Glomerular visceral epithelial cell (primary cell): ENCODE measurements around the gene GPR107.
A peak's percentile ranks its signal among the peaks of the same experiment; 100 is the strongest.

Experiments
- DNase-seq: peaks from one replicate; pipeline ENCODE4 v3.0.0-alpha.2; 2016; ENCODE audit errors: extremely low spot score

The GPR107 gene

DNA sequence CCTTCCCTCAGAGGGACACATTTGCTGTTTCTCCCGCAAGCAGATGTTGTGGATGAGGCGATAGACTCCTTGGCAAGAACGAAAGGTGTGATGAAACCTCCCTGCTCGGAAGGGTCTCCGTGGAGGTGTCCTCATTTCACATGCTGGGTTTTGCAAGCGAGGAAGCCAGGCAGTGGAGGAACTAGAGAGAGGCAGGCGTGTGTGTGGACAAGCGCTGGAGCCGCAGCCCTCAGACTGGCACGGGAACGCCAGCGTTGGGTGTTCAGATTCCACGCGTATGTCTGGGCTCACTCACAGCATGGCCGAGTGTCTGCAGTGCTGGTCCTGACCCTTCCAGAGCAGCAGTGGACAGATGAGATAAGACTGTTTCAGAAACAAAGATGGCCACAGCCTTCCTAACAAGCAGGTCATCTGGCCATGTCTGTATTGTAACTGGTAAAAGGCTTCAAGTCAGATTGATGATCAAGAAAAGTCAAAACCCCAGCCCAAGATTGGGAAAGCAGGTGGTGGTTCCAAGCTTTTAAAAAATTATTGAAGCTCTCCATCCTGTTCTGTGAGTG is 83.5 kb downstream of the GPR107 start:
- DNase-seq = no peak

DNA sequence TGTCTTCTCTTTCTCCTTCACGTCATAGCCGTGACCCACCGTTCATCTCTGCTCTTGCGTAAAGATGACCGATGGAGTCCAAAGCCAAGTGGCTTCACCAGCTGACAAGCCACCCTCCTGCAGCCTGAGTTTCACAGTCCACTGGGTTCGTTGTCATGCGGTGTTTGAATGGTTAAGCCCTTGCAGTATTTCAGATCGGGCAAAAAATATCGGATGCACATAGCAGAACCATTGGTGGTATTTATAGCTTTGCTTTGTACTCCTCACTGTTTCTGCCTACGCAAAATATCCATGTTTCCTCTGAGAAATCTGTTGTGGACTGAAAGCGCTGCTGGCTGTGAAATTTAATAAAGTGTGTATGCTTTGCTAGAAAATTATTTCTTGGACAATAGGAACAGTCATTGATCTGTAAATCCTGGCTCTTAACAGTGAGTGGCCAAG is 84.0 kb downstream of the GPR107 start:
- no peak for DNase-seq

DNA sequence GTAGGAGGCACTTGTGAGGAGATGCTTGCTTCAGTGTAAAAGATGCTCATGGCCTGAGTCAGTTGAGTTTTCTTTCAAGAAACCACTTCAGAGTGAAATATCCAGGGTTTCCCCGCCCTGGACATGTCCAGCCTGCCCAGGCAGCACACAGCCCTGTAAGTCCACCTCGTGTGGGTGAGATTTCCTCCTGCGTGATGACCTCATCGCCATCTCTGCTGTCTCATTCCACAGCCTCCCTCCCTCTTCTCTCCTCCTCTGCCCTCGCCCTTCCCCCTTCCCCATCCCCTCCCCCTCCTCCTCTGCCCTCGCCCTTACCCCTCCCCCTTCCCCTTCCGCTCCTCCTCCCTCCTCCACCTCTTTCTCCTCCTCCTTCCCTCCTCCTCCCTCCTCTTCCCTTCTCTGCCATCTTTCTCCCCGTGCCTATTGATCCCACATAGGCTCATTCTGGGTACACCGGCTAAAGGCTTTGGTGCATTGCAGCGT is 84.5 kb downstream of the GPR107 start:
- peak; percentile 90 for DNase-seq

DNA sequence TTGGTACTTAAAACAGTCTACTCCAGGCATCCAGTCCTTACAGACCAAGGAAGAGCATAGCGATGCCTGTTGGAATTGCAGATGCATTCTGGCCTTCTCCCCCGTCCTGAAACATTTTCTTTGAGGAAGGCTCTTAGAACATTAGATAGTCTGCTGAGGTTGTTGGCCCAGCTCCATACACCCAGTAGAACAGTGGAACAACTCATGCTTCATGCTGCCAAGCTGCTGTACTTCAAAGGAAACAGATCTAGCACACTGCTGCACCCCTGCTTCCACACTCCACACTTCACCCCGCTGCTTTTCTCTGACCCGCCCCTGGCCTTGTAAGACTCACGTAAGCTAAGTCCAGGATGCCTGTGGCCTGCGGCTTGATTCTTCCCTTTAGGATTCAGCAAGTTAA is 85.1 kb downstream of the GPR107 start:
- DNase-seq = peak; percentile 81

DNA sequence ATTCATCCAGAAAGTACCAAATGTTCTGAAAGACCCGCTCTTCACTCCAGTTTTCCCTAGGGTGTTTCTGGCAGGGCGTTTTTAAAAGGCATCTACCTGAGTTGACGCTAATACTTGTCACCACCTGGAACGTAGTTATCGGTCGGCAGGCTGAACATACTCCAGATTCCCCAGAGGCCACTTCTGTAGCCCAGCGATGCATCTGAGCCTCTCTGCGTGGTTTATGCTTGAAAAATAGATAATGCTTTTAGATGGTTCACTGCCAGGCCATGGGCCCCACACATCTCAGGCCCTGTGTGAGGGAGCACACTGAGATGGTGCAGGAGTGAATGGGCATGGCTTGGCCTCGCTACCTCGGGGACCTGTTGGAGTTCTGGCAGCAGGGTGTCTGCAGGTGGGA is 85.5 kb downstream of the GPR107 start:
- no peak for DNase-seq

DNA sequence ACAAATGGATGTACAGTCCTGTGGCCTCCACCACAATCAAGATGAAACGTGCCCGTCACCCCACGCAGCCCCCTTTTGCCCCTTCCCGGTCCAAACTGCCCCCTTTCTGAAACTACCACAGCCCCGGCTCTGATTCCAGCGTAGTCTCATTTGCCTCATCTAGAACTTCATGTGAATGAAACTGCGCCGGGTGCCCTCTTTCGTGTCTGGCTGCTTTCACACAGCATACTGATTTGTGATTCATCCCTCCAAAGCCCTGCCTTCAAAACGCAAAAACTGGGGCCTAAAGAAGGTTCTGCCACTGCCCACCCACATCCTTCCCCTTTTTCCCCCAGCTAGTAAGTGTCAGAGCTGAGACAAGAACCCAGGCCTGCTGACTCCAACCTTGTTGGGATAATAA is 87.0 kb downstream of the GPR107 start:
- DNase-seq = no peak

DNA sequence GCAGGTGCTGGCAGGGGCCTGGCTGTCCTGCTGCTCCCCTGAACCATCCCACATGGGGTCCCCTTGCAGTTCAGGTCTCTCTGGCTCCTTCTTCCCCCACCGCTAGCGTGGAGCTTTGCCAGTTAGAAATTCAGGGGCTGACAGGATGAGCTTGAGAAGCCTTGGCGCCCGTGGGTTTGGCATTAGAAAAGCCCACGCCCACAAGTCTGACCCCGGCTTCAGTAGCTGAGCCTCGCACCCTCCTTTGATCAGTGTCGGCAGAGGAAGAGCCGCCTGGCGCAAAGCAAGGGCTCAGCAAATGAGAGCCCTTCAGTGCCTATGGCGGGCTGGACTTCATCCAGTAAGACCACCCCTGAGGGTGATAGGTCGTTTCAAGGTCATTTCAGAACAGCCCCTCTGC is 88.3 kb downstream of the GPR107 start:
- DNase-seq = no peak

DNA sequence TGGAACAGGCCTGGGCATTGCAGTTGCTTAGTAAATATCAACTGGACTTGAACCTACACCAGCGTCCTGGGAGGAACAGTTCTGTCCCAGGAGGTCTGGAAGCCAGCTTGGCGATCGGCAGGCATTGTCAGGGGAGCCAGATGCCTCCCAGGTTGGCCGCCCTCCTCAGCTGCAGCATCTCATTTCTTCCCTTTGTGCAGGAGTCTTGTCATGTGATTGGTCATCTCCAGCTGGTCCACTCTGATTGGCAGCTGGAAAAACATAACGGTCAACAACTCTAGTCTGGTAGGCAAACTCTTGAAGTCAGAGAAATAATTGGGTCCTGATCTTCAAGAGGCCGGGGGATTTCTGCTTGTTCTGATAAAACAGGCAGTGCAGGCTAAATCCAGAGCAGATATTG is 88.9 kb downstream of the GPR107 start:
- no peak for DNase-seq

DNA sequence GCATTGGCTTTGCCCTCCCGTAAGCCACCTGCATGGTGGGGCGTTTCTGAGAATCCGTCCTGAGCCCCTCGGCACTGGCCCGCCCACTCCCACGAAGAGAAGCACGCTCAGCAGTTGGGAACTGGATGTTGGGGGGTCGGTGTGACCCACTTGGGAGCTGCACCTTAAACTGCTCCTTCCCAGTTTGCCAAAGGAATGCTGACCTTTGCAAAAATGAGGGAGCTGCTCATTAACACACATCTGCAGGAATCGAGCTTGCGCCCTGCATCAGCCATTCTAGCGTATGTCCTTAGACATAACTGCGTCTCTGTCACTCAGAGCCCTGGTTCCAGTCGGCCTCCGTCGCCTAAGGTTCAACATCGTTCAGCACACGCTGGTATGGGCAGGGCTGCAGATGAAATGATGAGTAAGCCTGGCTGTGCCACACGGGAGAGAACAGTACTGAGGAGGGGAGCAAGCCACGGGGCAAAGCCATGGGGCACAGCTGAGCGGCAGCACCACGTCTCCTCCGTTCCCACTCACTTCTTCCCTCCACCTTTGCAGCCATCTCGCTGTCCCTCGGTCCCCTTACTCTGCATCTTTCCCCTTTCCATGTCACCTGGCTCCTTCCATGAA is 89.7 kb downstream of the GPR107 start:
- DNase-seq = no peak

DNA sequence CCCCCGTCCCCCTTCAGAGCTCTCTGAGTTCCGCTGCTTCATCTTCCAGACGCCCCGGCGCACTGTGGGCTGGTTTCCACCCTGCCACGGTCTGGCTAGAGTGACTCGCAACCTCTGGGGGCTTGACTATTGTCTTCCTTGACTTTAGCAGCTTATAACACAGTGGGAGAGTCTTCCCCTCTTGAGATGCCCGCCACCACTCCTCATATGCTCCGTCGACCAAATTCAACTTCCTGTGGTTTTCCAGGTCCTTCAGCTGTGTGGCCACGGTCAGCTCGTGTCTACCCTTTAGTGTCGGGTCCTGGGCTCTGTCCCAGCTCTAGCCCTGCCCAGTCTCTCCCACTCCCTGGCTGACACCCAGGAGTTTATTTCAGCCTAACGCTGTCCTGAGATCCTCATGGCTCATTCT is 90.3 kb downstream of the GPR107 start:
- peak; percentile 79 for DNase-seq

DNA sequence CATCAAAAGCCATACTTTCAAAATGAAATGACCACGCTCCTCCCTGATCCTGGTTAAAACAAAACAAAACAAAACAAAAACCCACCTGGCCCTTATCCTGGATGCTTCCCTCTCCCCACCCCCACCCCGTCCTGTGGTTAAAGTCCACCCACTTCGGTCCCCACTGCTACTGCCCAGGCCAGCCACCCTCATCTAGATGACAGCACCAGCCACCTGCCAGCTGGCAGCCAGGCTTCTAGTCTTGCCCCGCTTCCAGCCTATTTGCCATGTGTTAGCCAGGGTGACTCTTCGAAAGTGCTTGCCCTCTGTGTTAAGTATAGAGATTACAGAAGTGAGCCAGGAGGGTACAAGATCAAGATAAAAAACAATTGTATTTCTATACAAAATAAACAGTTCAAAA is 91.0 kb downstream of the GPR107 start:
- no peak for DNase-seq

DNA sequence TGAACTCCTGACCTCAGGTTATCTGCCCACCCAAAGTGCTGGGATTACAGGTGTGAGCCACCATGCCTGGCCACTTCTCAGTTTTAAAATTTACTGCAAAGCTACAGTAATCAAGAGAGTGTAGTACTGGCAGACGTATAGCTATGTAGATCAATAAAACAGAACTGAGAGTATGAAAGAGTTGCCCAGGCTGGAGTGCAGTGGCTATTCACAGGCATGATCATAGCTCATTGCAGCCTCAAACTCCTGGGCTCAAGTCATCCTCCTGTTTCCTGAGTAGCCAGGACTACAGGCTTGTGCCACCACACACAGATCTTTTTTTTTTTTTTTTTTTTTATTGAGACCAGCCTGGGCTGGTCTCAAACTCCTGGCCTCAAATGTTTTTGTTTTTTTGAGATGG is 92.0 kb downstream of the GPR107 start:
- DNase-seq = no peak

DNA sequence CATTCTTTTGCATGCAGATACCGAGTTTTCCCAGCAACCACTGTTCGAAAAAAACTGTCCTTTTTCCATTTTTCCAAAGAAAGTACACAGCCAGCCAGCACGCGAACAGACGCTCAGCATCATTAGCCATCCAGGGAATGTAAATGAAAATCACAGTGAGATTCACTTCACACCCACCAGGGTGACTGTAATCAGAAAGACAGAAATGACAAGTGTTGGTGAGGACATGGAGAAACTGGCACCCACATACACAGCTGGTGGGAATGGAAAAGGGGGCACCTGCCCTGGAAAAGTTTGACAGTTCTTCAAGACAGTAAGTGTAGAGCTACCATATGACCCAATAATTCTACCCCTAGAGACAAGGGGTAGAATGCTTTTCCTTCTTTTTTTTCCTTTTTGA is 93.5 kb downstream of the GPR107 start:
- DNase-seq = no peak

DNA sequence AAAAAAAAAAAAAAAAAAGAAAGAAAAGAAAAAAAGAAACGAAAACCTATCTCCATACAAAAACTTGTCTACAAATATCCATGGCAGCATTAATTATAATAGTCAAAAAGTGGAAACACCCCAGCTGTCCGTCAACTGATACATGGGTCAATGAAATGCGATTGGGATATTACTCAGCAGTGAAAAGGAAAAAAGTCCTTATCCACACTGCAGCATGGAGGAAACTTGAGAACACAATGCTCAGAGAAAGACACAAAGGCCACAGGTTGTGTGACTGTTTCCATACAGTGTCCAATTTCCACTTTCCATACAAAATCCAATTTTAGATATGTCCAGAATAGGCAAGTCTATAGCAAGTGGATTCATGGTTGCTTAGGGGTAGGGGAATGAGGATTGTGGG is 94.2 kb downstream of the GPR107 start:
- no peak for DNase-seq

DNA sequence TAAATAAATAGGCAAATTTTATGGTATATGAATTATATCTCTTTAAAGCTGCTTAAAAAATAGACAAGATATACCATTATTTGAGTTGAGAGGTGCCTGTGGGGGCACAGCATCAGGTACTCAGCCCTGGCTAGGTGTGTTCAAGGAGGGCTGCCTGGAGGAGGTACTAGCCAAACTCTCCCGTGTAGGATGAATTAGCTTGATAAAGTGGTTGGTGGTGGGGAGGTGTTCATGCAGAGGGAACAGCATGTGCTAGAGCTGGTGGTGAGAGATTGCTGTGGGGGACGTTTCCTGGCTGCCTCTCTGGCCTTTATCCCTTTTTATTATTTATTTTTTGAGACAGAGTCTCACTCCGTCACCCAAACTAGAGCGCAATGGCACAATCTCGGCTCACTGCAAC is 95.3 kb downstream of the GPR107 start:
- DNase-seq = no peak

DNA sequence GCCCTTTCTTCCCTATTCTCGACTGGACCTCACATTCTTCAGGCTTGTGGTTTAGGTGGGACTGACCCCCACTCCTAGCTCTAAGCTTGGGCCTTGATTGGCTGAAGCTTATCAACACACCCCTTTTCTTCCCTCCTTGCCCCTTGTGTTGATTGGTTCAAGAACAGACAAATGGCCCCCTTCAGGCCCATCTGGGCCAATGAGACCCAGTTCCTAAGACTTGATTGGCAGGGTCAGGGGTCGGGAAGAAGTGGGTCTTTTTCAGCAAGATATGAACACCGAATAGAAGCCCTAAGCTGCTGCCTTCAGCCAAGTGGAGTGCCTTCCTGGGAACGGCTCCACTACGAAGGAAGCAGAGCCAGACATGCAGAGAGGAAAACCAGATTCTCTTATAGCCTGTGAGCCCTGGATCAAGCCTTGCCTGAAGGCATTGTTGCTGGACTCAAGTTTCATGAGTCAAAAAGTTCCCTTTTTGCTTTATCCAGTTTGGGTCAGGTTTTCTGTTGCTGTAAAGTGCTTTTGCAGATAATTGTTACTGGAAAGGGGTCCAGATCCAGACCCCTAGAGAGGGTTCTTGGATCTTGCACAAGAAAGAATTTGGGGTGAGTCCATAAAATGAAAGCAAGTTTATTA is 96.1 kb downstream of the GPR107 start:
- DNase-seq = no peak

DNA sequence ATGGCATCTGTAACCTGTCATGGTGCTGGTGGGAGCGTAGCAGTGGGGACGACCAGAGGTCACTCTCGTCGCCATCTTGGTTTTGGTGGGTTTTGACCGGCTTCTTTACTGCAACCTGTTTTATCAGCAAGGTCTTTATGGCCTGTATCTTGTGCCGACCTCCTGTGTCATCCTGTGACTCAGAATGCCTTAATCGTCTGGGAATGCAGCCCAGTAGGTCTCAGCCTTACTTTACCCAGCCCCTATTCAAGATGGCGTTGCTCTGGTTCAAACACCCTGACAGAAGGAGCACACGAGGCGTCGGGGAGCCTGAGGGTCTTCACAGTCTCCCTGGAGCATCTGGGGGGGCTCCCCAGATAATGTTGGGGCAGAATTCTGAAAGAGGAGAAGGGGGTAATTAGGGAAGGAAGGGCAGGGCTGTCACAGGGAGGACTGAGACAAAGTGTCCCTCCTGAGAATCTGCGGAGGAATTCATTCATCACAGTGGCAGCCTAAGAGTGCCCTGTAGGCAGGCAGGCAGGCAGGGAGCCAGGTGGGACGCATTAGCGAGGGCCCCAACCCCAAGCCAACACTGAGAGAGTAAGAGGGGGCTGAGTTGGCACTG is 97.2 kb downstream of the GPR107 start:
- peak; percentile 56 for DNase-seq

DNA sequence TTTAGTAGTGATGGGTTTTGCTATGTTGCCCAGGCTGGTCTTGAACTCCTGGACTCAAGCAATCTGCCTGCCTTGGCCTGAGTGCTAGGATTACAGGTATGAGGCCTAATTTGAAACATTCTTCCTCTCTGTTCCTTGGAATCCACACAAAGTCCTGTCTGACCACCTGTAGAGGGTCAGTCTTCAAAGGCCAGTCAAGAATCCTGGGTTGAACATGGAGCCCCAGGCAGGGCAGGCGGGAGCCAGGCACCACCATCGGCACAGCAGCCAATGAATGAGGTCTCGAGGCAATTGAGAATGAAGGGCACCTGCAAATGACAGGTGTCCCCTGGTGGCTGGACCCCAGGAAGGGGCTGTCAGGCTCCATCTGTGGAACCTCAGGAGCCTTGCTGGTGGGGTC is 101.1 kb downstream of the GPR107 start:
- DNase-seq = no peak

DNA sequence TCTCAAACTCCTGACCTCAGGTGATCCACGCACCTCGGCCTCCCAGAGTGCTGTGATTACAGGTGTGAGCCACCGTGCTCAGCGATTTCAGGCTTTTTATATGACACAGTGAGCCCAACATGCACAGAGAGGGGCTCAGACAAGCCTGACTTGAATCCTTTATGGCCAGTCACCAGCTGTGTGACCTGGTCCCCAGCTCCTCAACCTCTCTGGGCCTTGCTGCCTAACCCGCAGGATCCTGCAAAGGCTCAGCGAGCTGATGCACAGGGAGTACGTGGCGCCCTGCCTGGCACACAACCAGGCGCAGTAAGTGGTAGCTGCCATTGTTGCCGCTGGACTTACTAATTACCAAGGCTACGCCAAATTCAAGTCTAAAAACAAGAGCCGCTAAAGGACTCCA is 101.9 kb downstream of the GPR107 start:
- DNase-seq = no peak

DNA sequence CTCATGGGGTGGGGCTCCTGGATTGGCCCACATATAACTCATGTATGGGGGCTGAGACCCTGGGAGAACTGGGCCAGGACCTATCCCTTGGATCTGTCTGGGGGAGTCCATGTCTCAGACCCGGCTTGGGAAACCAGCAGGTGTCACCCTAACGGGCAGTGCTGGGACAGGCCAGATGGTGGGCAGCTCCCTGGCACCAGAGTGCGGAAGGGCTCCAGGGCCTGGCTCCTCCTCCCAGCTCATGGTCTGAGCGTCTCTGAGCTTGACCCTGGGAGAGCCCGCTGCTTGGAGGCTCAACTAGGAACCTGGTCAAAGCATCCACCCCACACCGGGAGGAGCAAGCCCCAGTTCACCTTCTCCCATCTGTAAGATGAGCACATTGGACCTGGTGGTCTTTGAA is 103.0 kb downstream of the GPR107 start:
- no peak for DNase-seq

DNA sequence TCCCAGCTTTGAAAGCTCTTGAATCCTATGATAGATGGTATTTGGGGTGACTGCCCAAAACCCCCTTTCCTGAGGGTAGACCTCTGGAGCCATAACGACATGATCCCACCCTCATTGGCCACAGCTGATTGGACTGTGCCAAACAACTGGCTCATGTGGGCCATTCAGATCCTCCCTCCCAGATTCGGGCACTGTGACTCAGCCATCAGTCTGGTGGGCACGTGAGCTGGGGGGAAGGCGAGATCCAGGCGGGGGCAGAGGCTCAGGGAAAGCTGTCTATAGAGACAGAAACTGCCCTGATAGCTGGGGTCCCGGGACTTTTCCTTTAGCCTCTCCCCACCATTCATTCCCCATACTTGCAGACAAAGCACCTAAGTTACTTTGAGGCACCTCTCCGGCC is 103.4 kb downstream of the GPR107 start:
- no peak for DNase-seq

DNA sequence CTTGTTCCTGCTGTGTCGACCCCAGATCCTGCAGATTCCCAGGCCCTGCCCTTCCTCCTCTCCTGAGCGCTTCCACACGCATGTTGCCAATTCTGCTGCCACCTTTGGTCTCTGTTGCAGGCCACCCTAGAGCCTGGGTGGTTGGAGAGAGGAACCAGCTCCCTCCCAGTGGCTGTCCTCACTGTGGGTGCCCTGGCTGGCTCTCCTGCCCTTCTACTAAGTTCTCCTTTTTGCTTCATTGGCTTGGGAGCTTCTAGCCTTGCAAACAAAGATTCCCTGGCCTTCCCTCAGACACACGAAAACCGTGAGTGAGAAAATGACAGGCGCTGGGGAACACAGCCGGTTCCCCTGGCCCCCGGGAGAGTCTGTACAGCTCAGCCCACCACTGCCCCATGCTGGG is 104.3 kb downstream of the GPR107 start:
- no peak for DNase-seq

DNA sequence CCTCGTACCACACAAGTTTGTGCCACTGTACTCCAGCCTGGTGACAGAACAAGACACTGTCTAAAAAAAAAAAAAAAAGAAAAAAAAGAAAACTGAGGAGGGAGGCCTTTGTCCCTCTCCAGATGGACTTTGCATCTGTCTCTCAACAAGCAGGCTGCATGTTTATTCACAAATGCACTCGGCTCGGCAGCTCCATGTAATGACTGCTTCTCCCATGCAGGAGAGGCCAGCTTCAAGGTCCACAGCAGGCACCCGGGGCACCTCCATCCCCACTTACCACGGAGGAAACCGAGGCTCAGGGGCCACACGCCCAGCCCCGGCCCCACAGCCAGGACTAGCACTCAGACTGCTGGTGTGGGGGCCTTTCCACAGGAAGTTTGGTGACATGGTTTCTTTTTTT is 105.4 kb downstream of the GPR107 start:
- DNase-seq = no peak
